Type B pancreatic cell (in vitro differentiated cells): ENCODE results near the gene KMO. TPM values are rescaled to one million over a fixed set of nuclear protein-coding genes. Genes with fewer than 3 reads are reported as not detected.
A peak's percentile ranks its signal among the peaks of the same experiment; 100 is the strongest.

Experiments
- DNase-seq: peaks from one replicate; pipeline ENCODE4 v3.0.0; 2021; ENCODE audit warnings: mixed read lengths; ENCODE audit not compliant: unreplicated experiment; ENCODE audit errors: extremely low spot score
- H3K27ac Mint-ChIP-seq: 2 replicates; pipeline ENCODE4 v1.8.0; 2021; ENCODE audit warnings: mild to moderate bottlenecking, mixed read lengths
- H3K27me3 Mint-ChIP-seq: 2 replicates; pipeline ENCODE4 v1.8.0; 2021; ENCODE audit warnings: mixed read lengths
- H3K36me3 Mint-ChIP-seq: 2 replicates; pipeline ENCODE4 v1.8.0; 2021; ENCODE audit warnings: mixed read lengths
- H3K4me1 Mint-ChIP-seq: one replicate; pipeline ENCODE4 v1.8.0; 2021; ENCODE audit warnings: mixed read lengths; ENCODE audit not compliant: unreplicated experiment
- H3K4me3 Mint-ChIP-seq: 2 replicates; pipeline ENCODE4 v1.8.0; 2021; ENCODE audit warnings: mild to moderate bottlenecking, mixed read lengths
- H3K9me3 Mint-ChIP-seq: 2 replicates; pipeline ENCODE4 v1.8.0; 2021; ENCODE audit warnings: mixed read lengths
- CTCF ChIP-seq: fragments of 200-600 bp; sonication (generic); conservative IDR thresholded peaks from 2 replicates; pipeline ENCODE4 v1.5.0; 2021; ENCODE audit warnings: antibody characterized with exemption, mild to moderate bottlenecking
- total RNA-seq: library from RNA; stranded (reverse); gene quantifications from 2 replicates; pipeline ENCODE4 v1.2.1, GENCODE V29; 2021; ENCODE audit warnings: low replicate concordance

Gene KMO
- total RNA-seq, 1 donor from 2014 or later = 1.1 TPM

GRCh38 chr1:241640149-241640866 is 108.1 kb downstream of the KMO start, which contains the start of the genes CHML and OPN3:
Gene CHML, minus strand, starts transcription at chr1:241640369. Its CDS starts 4,603 bp downstream, at chr1:241635766.
Gene OPN3, minus strand, starts transcription at chr1:241640369. Its CDS starts 115 bp downstream, at chr1:241640254.
- Mint-ChIP-seq H3K4me1 (peaks cover 25% of the 10 kb centered on the region), H3K4me3 (peak within 1 kb of the TSS; percentile 90), H3K27ac (peak within 1 kb of the TSS; percentile 82), H3K9me3 (peaks cover 23% of the 10 kb centered on the region), H3K36me3 (peaks cover 20% of the 10 kb centered on the region), H3K27me3 (no peaks in the 10 kb centered on the region)
- peak; percentile 12 for TF ChIP-seq CTCF
- peak; percentile 95 for DNase-seq

GRCh38 chr1:241640867-241641622 is 108.9 kb downstream of the KMO start:
- Mint-ChIP-seq H3K27ac (peak overlapping the region; percentile 79), H3K36me3 (peaks cover 16% of the 10 kb centered on the region), H3K4me1 (peaks cover 25% of the 10 kb centered on the region), H3K27me3 (no peaks in the 10 kb centered on the region), H3K4me3 (peak overlapping the region; percentile 88), H3K9me3 (peaks cover 22% of the 10 kb centered on the region)
- DNase-seq = no peak
- TF ChIP-seq CTCF = no peak

- DNase-seq = no peak
- TF ChIP-seq CTCF = no peak
- Mint-ChIP-seq H3K27me3 (no peaks in the 10 kb centered on the region), H3K36me3 (peaks cover 13% of the 10 kb centered on the region), H3K9me3 (peaks cover 19% of the 10 kb centered on the region), H3K4me3 (peak overlapping the region; percentile 88), H3K4me1 (peaks cover 18% of the 10 kb centered on the region), H3K27ac (peak overlapping the region; percentile 3)
These were observed 109.8 kb downstream of the KMO start for GRCh38 chr1:241641773-241642592.

- Mint-ChIP-seq H3K27ac (no peak overlapping the region), H3K36me3 (peaks cover 8% of the 10 kb centered on the region), H3K4me1 (peaks cover 13% of the 10 kb centered on the region), H3K4me3 (peak overlapping the region; percentile 46), H3K27me3 (no peaks in the 10 kb centered on the region), H3K9me3 (peaks cover 13% of the 10 kb centered on the region)
- DNase-seq = no peak
- TF ChIP-seq CTCF = no peak
These were observed 110.4 kb downstream of the KMO start for GRCh38 chr1:241642593-241642944.

GRCh38 chr1:241644259-241644658 is 112.1 kb downstream of the KMO start:
- no peak for DNase-seq
- H3K4me1 Mint-ChIP-seq = no peaks in the 10 kb centered on the region
- no peak overlapping the region for H3K27ac Mint-ChIP-seq
- H3K27me3 Mint-ChIP-seq = no peaks in the 10 kb centered on the region
- H3K36me3 Mint-ChIP-seq = no peaks in the 10 kb centered on the region
- H3K9me3 Mint-ChIP-seq = peaks cover 13% of the 10 kb centered on the region
- no peak overlapping the region for H3K4me3 Mint-ChIP-seq
- TF ChIP-seq CTCF = no peak
